Hepatocyte (in vitro differentiated cells): Measurements from ENCODE around the gene USP36. TPM values are rescaled to one million over a fixed set of nuclear protein-coding genes. Genes with fewer than 3 reads are reported as not detected.

Experiments
- DNase-seq: peaks from one replicate; pipeline ENCODE4 v3.0.0-alpha.2; 2016; ENCODE audit warnings: low spot score
- H2AFZ ChIP-seq: fragments of 200-600 bp; sonication (generic); 2 replicates; pipeline ENCODE4 v1.6.0; 2016; ENCODE audit warnings: antibody characterized with exemption, mild to moderate bottlenecking
- H3K27ac ChIP-seq: fragments of 200-600 bp; sonication (generic); 2 replicates; pipeline ENCODE4 v1.5.1; 2016; ENCODE audit warnings: mild to moderate bottlenecking
- H3K27me3 ChIP-seq: fragments of 200-600 bp; sonication (generic); 2 replicates; pipeline ENCODE4 v1.6.1; 2016
- H3K36me3 ChIP-seq: fragments of 200-600 bp; sonication (generic); replicated peaks from 2 replicates; pipeline ENCODE4 v1.5.1; 2016; ENCODE audit warnings: low read depth; ENCODE audit not compliant: insufficient read depth
- H3K4me1 ChIP-seq: fragments of 200-600 bp; sonication (generic); 2 replicates; pipeline ENCODE4 v1.5.1; 2016; ENCODE audit warnings: mild to moderate bottlenecking, moderate library complexity; ENCODE audit not compliant: insufficient read depth
- H3K4me2 ChIP-seq: fragments of 200-600 bp; sonication (generic); 2 replicates; pipeline ENCODE4 v1.6.0; 2016
- H3K4me3 ChIP-seq: fragments of 200-600 bp; sonication (generic); 2 replicates; pipeline ENCODE4 v1.5.1; 2016; ENCODE audit warnings: mild to moderate bottlenecking
- H3K79me2 ChIP-seq: fragments of 200-600 bp; sonication (generic); 2 replicates; pipeline ENCODE4 v1.6.0; 2017; ENCODE audit warnings: mild to moderate bottlenecking
- H3K9me2 ChIP-seq: fragments of 200-600 bp; sonication (generic); replicated peaks from 2 replicates; pipeline ENCODE4 v1.6.0; 2017; ENCODE audit warnings: mild to moderate bottlenecking; ENCODE audit not compliant: insufficient read depth
- H3K9me3 ChIP-seq: fragments of 200-600 bp; sonication (generic); 2 replicates; pipeline ENCODE4 v1.5.1; 2016; ENCODE audit warnings: low read depth, mild to moderate bottlenecking
- H4K20me1 ChIP-seq: fragments of 200-600 bp; sonication (generic); 2 replicates; pipeline ENCODE4 v1.6.0; 2016; ENCODE audit warnings: mild to moderate bottlenecking; ENCODE audit not compliant: insufficient read depth, poor library complexity, severe bottlenecking
- CTCF ChIP-seq: fragments of 200-600 bp; sonication (generic); IDR thresholded peaks from 2 replicates; pipeline ENCODE4 v1.5.1; 2016; ENCODE audit warnings: antibody characterized with exemption, mild to moderate bottlenecking; ENCODE audit not compliant: poor library complexity
- EZH2 ChIP-seq: fragments of 200-600 bp; sonication (generic); IDR thresholded peaks from 2 replicates; pipeline ENCODE4 v1.6.1; 2016; ENCODE audit warnings: antibody characterized with exemption, mild to moderate bottlenecking, borderline replicate concordance
- EZH2phosphoT487 ChIP-seq: fragments of 200-600 bp; sonication (generic); IDR thresholded peaks from one replicate; pipeline ENCODE4 v1.6.1; 2018; ENCODE audit warnings: antibody characterized with exemption, mild to moderate bottlenecking, low read depth, moderate library complexity; ENCODE audit not compliant: unreplicated experiment, severe bottlenecking
- WGBS: methylation state at CpG from one replicate; pipeline ENCODE4 v1.1.6; 2016; ENCODE audit warnings: low lambda C conversion rate; ENCODE audit errors: missing lambda C conversion rate; 5-methylcytosine and 5-hydroxymethylcytosine counted together
- polyA plus RNA-seq: library from polyadenylated mRNA; unstranded; fragments of >200 nt; fragmentation: Nextera tagmentation; extraction: Ambion mirVana; gene quantifications from 2 replicates; pipeline ENCODE4 v1.2.1, GENCODE V29; 2016
- total RNA-seq: library from RNA; depleted of rRNA; stranded (reverse); fragments of >200 nt; gene quantifications from 2 replicates; pipeline ENCODE4 v1.2.3, GENCODE V29; 2014

USP36 gene
- total and polyA plus RNA-seq, 2 experiments from 2014 or later, result 17.7 to 26.2 TPM

GRCh38 chr17:78818152-78818846, 22.3 kb downstream of the USP36 start:
- Histone ChIP-seq H2AFZ (no peak overlapping the region), H3K4me1 (no peaks in the 10 kb centered on the region), H3K36me3 (no peaks in the 10 kb centered on the region), H3K9me2 (no peaks in the 10 kb centered on the region), H3K79me2 (no peaks in the 10 kb centered on the region), H3K4me3 (no peak overlapping the region), H3K4me2 (no peak overlapping the region), H3K9me3 (no peaks in the 10 kb centered on the region), H3K27ac (no peak overlapping the region), H3K27me3 (no peaks in the 10 kb centered on the region), H4K20me1 (no peaks in the 10 kb centered on the region)
- no peak for DNase-seq
- TF ChIP-seq CTCF, result no peak
- no peak for TF ChIP-seq EZH2
- no peak for TF ChIP-seq EZH2phosphoT487
- WGBS, result 95% methylated on average over 19 of the region's 19 CpGs

- WGBS, result 96% methylated on average over 6 of the region's 6 CpGs
- DNase-seq, result no peak
- no peaks in the 10 kb centered on the region for H3K36me3 ChIP-seq
These were observed 23.5 kb downstream of the USP36 start for GRCh38 chr17:78817123-78817522.

GRCh38 chr17:78815696-78816095, 24.9 kb downstream of the USP36 start:
- H3K79me2 ChIP-seq, result no peaks in the 10 kb centered on the region
- no peaks in the 10 kb centered on the region for H4K20me1 ChIP-seq
- 97% methylated on average over 7 of the region's 7 CpGs for WGBS
- no peaks in the 10 kb centered on the region for H3K9me3 ChIP-seq
- no peak for DNase-seq
- TF ChIP-seq EZH2phosphoT487 (no peak), CTCF (no peak), EZH2 (no peak)
- H3K9me2 ChIP-seq, result no peaks in the 10 kb centered on the region
- no peaks in the 10 kb centered on the region for H3K4me1 ChIP-seq
- H2AFZ ChIP-seq, result no peak overlapping the region
- no peak overlapping the region for H3K4me2 ChIP-seq
- no peaks in the 10 kb centered on the region for H3K27me3 ChIP-seq
- H3K36me3 ChIP-seq, result no peaks in the 10 kb centered on the region
- no peak overlapping the region for H3K27ac ChIP-seq
- no peak overlapping the region for H3K4me3 ChIP-seq

More at GRCh38 chr17:78817123-78817522, 23.5 kb downstream of the USP36 start:
- H3K9me2 ChIP-seq, result no peaks in the 10 kb centered on the region
- H2AFZ ChIP-seq, result no peak overlapping the region
- H3K4me3 ChIP-seq, result no peak overlapping the region
- no peak overlapping the region for H3K4me2 ChIP-seq
- no peaks in the 10 kb centered on the region for H4K20me1 ChIP-seq
- H3K27me3 ChIP-seq, result no peaks in the 10 kb centered on the region
- no peaks in the 10 kb centered on the region for H3K9me3 ChIP-seq
- no peak overlapping the region for H3K27ac ChIP-seq
- TF ChIP-seq EZH2 (no peak), CTCF (no peak), EZH2phosphoT487 (no peak)
- H3K79me2 ChIP-seq, result no peaks in the 10 kb centered on the region
- no peaks in the 10 kb centered on the region for H3K4me1 ChIP-seq
